Erythroblast (primary cell): ENCODE measurements around the gene HOXD8.

Source experiments
- DNase-seq, 2 experiments: peaks; one replicate each; lab custom pipeline; 2025; lab: John Stamatoyannopoulos, UW
- GATA1 ChIP-seq: IDR thresholded peaks from 2 replicates; pipeline ENCODE4 v1.6.1; 2011; ENCODE audit warnings: low read depth, mild to moderate bottlenecking, control low read depth, low read length, moderate library complexity
- POLR2A ChIP-seq: IDR thresholded peaks from 2 replicates; pipeline ENCODE4 v1.6.1; 2011; ENCODE audit warnings: mild to moderate bottlenecking, low read length

Gene HOXD8

DNA sequence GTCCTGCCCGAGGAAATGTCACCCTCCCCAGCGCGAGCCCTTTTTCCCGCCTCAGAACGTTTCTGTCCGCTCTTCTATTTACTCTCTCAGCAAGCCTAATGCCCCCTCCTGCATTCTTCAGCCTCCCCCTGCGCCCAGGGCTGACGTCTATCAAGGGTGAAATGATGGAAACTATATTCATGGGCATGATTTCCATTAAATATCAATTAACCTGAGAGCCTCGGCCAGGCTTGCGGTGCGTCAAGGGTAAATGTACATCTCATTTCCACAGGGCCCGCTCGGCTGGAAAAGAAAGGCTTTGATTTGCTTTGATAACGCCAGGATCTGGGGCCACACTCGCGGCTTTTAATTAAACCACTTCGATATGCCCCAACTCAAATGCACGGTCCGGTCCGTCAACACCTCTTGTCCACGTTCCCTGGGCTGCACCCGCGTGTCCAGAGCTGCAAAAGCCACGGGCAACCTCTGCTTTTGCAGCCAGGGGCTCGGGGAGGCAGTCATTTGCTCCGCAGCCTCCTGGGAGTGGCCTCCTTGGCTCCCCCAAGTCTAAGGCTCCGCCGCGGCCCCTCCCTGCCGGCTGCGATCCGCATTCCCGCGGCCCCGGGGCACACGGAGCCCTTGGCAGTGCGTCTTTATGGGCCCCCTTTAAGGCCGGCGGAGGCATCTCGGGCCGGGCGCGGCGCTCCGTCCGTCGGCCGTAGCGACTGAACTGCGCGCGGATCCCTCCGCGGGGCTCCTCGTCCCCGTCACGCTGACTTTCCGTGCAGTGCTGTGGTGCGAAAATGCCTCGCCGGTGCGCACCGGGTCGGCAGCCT, at the start of gene HOXD8:
Gene HOXD8, plus strand, starts transcription at position 724 of the 815 bp plus-strand sequence. CDS start 662 bp downstream, outside the sequence.
- peak; percentile 77 to 81 for DNase-seq

DNA sequence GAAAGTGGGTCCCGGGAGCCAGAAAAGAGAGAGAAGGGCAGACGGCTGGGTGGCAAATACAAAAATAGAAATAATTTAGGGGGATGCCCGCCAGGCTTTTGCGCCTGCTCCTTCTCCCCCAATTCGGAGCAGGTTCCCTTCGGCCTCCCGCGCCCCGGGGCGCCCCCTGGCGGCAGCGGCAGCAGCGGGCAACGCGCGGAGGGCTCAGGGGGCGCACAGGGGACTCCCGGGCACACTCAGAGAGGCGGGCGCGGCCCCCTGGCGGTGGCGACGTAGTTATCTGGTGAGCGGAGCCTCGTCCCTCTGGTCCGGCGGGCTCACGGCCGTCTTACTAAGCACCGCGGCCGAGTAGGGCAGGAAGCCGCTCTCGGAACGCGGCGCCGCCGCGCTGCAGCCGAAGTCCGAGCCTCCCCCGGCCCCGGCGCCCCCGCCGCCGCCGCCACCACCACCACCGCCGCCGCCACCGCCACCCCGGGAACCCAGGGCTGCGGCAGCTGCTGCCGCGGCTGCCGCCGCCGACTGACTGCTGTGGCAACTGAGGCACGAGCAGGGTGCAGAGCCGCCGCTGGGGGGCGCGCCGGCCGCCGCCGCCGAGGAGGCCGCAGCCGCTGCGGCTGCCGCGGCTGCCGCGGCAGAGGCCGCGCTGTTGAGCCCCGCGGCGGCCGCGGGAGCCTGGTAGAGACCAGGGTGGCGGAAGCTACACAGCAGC, 49.5 kb upstream of the HOXD8 start:
- peak; percentile 85 to 90 for DNase-seq
- TF ChIP-seq GATA1: no peak
- TF ChIP-seq POLR2A: no peak

More for the DNA sequence above, at the start of gene HOXD8:
- TF ChIP-seq POLR2A (no peak), GATA1 (no peak)

DNA sequence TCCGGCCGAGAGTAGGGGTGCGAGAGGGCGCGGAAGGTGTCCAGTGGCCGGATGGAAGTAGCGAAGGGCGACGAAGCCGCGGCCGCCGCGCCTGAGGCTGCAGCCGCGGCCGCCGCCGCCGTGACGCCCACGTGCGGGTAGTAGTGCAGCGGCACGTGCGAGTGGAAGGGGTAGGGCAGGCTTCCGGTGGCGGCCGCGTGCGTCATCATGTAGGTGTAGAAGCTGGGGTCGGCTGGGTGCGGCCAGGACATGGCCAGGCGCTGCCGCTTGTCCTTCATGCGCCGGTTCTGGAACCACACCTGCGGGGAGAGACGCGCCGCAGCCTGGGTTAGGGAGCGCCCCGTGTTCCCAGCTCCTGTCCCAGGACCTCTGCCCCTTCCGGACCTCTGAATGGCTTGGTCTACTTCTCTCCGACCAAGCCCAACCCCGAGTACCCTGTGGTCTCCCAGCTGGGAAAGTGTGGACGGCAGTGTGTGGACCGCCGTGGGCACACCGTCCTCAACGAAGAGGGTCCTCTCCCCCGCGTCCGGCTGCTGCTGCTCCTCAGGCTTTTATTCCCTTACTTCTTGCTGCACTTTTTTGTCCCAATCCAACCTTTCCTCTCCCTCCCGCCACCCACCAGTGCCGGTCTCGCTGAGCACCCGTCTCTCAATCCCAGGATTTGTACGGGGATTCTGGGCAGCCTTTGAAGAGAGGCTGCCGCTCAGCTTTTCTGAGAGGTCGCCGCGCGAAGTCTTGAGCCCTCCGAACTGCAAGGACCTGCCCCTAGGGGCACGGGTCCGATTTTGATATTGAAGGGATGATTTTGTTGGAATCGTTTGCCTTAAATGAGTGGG, 48.7 kb upstream of the HOXD8 start:
- DNase-seq: peak; percentile 66 to 73

DNA sequence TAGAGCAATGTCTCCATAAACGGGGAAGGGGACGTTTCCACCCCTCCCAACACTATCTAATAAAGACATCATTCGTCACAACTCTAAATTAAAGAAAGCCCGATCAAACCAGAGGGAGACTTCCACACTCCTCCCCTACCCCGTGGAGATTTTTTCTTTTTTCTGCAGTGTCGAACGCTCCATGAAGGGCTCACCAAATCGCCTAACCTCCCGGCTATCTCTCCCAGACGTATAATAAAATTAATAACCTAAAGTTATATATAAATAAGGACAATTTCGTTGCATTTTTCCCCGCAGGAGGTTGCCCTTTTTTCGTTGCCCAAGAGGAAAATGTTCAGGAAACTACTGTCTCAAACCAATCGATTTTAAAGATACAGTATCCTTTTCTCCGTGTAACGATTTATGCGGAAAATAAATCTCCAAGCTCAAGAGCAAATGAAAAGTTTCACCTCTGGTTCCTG, 48.1 kb upstream of the HOXD8 start:
- TF ChIP-seq POLR2A: no peak
- no peak for TF ChIP-seq GATA1
- DNase-seq: peak in 1 of 2 experiments; percentile 52

More for the DNA sequence above, 48.7 kb upstream of the HOXD8 start:
- TF ChIP-seq POLR2A (no peak), GATA1 (no peak)

DNA sequence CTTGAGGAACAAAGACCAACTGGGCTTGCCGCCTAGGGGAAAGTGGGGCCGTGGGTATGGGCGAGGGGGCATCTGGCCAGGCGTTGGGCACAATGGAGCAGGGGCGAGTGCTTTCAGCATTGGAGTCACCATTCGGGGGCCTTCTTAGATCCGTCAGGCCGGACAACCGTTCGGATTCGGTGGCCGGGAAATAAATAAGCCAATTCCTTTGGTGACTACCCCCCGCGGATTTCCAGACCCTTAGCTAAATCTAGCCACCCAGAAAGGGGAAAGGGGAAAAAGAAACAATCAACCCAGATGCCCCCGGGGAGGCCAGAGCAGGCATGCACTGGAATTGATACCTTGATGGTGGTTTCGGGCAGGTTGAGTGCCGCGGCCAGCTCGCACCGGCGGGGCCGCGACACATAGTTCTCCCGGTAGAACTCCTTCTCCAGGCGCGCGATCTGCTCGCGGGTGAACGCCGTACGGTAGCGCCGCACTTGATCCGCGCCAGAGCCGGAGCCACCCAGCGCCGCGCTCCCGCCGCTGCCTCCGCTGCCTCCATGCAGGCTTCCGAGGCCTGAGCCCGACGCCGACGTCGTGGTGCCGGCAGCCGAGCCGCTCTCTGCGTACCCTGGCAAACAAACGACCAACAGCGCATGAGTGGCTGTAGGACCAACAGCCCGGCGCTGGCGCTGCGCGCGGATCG, 47.5 kb upstream of the HOXD8 start:
- peak; percentile 36 to 52 for DNase-seq
- TF ChIP-seq POLR2A (no peak), GATA1 (no peak)

DNA sequence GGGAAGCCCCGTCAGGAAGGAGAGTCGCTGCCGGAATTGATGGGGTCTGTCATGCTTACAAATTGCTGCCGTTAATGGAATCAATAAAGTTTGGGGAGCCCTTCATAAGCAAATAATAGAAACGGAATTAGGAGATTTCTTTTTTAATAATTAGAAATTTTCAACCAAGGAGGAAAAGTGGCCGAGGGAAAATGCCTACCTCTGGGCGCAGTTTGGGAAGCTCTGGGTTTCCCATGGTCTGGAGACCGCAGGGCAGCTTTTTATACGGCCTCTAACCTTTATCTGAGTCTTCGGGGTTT, 47.0 kb upstream of the HOXD8 start:
- TF ChIP-seq GATA1 (no peak), POLR2A (no peak)
- DNase-seq: peak in 1 of 2 experiments; percentile 41

DNA sequence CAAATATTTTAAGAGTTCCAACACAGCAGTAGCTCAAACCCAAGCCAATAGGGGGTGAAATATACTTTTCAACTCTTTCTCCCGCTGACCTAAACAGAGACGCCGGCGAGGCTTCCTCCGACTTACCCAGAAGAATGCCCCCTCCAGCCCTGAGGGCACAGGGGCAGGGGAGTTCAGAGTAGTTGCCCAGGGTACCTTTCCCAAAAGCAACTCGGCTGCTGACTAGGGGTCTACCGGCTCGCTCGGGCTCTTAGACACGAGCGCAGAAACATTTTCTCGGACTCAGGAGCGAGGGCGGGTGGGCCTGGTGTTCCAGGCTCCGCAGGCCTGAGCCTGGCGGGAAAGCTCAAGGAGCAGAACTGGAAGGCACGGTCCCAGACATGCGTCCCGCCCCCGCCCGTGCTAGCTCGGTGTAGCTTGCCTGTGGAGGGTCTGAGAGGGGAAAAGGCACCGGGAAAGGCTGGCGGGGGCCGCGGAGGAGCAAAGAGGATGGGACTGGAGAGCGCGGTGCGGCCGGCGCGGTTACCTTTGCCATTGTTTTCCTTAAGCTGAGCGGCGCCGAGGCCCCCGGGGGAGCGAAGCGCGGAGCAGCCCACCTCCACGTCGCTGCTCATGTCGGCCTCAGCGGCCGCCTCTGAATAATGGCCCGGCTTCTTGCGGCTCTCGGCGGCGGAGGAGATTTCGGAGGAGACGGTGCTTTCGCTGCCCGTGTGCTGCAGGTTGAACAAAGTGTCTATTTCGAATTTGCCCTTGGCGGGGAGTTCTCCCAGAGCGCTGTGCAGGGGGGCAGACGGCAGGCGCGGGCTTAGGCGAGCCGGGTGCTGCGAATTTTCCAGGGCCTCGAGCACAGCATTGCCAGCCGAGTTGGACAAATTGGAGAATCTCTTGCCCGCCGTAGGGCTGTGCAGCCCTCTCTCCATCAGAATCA, 46.4 kb upstream of the HOXD8 start:
- no peak for TF ChIP-seq GATA1
- TF ChIP-seq POLR2A: no peak

DNA sequence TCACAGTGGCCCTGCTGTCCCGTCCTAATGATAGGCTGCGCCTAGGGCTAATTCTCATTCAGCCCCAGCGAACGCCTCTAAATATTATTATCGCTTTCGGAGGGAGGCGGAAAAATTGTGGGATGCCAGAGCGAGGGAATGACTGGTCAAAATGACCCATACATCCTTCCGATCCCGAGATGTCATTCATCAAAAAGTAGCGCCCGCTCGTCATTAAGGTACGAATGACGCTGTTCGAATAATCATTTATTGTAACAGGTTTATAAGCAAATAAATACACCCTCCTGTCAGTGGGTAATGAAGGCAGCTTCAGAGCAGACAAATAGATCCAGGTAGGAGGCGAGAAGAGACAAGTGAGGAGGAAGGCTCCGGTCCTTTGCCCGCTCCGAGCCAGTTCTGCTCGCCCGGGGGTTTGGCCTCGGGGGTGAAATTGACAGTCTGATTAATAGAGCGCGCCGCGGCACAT, 45.7 kb upstream of the HOXD8 start, which contains the start of gene EVX2:
Gene EVX2, minus strand, starts transcription at position 167 of the 466 bp plus-strand sequence. CDS start 186 bp downstream, outside the sequence.
- TF ChIP-seq GATA1 (no peak), POLR2A (no peak)
- no peak for DNase-seq

More for the DNA sequence above, 46.4 kb upstream of the HOXD8 start:
- DNase-seq: peak in 1 of 2 experiments; percentile 41

DNA sequence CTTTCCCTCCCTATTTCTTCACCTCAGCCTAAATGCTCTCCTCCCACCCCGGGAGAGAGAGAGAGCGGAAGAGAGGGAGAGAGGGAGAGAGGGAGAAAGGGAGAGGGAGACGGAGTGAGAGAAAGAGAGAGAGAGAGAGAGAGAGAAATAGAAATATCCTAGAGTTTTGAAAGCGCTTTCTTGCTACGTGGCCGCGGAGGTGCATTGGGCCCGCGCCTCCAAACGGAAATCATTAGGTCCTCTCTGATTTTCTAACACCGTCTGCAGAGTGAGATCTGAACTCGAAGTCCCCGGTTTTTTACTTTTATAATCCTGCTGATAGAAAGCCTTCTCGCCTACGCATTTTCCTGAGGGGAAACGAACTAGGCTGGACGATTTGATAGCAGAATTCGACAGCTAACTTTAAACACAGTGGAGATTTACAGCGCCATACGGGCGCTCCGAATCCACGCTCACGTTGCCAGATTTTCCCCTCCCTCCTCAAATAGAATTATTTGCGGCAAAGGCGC, 44.8 kb upstream of the HOXD8 start:
- TF ChIP-seq GATA1 (no peak), POLR2A (no peak)
- no peak for DNase-seq

DNA sequence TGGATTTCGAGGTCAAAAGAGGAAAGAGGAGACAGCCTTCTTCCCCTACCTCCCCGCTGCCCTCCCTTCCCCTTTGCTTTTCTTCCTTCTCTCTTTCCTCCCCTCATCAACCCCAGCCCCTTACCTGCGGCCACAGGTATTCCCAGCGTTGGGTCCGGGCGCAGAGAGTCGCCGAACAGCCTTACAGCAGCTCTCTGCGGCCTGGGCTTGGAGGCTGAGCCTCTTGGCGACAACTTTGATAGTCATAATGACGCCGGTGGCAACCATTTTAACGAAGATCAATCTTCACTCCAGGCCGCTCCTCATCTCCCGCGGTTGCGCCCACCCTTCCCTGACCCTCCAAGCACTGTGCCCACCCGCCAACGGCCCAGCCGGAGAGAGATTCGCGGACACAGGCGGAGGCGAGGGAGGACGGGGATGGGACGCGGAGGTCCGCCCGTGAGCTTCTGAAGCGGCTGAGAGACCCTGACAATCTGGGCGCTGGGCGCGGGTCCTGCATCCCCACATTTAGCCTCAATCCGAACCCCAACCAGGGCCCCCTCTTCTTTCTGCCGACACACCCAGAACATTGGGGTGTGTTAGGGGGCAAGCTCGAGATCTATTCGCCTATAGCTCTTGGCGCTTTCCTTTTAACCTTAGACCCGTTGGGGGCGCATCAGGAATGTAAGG, 44.3 kb upstream of the HOXD8 start:
- no peak for TF ChIP-seq POLR2A
- TF ChIP-seq GATA1: no peak
- no peak for DNase-seq

DNA sequence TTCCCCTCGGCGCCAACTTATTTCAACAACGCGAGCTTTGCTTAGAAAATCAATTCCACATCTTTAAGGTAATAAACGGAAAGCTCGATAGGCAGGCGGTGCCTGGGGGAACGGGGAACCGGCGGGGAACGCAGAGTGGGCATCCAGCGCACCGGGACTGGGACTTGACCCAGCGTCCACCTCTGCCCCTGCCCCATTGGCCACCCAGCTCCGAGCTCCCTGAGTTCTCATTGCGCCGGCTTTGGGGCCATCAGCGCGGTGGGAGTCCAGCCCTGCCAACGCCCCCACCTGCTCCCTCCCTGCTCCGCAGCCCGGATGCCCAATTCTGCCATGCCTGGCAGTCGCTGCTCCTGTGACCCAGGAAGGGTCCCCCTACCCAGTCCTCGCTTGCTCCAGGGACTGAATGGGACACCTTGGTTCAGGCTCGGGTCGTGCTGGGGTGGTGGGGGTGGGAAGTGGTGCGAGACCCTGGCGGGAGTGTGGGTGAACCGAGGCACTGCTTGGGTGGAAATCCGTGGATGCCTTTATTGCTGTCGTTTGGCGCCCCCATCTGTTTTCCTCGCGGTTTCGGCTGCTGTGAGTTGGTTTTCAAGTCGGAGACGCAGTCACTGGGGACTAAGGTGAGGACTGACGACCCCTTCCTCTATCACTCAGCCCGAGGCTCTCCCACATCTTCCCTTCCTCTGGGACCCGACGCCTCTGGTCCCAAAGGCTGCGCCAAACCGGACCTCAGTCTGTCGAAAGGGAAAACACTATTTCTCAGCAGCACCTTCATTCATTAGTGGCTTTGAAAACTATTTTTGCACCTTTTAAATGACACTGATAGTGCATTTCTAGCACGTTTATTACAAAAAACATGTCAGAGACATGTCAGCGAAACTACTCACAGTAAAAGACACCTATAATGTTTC, 43.4 kb upstream of the HOXD8 start:
- TF ChIP-seq POLR2A (no peak), GATA1 (no peak)
- DNase-seq: peak; percentile 42 to 66
